GM04504 (cell line): ENCODE data around the gene DUSP16.

ENCODE experiments used
- DNase-seq: peaks from one replicate; pipeline ENCODE4 v3.0.0-alpha.2; 2012; ENCODE audit warnings: low read depth

The DUSP16 gene

DNA sequence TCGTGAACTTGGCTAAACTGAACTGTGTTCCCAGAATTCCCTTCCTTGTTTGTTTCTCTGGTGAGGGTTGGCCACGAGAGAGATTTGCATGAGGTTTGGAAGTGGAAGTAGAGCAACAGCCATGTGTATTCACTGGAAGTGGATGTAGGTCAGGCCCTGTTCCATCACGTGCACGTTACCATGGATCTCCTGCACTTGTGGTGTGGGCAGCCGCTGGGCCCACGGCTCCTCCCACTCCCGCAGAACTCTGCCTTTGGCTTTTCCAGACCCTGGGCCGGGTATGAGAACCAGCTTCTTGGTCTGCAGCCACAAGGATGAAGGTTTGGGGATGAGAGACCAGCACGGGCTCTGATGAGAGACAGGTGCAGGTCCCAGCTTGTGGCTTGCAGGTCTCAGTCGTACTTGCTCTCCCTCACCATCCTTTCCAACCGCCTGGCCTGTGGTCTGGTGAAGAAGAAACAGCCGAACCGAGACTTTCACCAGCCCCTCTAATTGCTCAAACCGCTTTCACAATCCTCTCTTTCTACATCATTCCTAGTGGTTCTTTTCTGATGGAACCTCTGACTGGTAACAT lies 94.9 kb downstream of the DUSP16 start:
- DNase-seq: no peak

DNA sequence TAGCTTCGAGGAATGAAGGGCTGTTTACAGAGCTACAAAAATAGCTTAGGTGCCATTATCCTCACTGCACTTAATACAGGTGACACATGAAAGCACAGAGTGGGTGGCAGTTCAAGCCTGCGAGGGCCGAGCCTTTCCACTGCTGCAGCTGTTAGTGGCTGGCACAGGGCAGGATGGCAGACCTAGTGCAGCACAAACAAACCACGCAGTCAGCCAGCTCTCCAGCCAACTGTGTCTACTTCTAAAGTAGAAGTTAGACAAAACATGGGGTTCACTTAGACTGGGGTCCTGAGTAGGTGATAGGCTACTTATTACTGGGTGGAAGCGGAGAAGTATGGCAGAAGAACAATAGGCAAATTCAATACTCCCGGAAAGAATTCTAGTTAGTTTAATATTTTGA lies 95.4 kb downstream of the DUSP16 start:
- no peak for DNase-seq

DNA sequence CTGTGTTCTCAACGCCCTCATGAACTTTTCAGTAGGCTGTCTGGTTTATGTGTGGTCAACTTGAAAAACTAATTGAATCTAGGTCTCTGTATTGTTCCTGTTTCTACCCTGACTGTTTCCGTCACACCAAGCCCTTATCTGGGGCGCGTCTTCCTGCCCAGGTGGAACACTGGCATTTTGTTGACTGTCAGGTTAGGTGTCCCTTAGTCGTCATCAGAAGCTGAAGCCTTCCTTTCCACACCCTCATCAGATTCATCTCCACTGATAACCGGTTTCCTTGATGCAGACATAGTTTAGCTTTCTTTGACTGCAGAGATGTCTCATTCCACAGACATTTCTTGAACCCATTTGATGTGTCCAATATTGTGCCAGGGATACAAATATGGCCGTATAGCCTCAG lies 96.5 kb downstream of the DUSP16 start:
- DNase-seq: no peak

DNA sequence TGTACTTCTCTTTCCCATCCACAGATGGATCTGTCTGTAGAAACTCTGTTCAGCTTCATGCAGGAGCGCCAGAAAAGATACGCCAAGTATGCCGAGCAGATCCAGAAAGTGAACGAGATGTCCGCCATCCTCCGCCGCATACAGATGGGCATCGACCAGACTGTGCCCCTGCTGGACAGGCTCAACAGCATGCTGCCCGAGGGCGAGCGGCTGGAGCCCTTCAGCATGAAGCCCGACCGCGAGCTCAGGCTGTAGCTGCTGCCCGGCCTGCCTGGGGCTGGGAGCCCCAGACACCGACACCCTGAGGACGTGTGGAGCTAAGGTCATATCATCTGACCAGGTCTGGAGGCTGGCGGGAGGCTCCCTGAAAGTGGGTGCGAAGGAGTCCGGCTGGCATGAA lies 97.1 kb downstream of the DUSP16 start:
- no peak for DNase-seq

DNA sequence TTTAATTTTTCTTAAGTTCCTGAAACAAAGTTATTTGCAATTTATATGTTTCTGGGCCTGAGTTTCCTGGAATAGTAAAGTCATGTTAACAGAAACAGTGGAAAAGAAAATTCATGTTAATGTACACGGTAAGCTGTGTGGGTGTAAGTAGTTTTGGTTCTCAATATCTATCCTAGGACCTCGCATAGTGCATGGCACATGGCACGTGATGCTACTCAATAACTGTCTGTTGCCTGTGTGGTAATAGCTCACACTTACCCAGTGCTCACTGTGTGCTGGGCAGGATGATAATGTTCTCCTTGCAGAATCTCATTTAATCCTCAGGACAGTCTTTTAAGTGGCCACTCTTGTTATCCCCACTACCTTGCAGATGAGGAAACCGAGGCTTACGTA lies 100.7 kb downstream of the DUSP16 start:
- no peak for DNase-seq

DNA sequence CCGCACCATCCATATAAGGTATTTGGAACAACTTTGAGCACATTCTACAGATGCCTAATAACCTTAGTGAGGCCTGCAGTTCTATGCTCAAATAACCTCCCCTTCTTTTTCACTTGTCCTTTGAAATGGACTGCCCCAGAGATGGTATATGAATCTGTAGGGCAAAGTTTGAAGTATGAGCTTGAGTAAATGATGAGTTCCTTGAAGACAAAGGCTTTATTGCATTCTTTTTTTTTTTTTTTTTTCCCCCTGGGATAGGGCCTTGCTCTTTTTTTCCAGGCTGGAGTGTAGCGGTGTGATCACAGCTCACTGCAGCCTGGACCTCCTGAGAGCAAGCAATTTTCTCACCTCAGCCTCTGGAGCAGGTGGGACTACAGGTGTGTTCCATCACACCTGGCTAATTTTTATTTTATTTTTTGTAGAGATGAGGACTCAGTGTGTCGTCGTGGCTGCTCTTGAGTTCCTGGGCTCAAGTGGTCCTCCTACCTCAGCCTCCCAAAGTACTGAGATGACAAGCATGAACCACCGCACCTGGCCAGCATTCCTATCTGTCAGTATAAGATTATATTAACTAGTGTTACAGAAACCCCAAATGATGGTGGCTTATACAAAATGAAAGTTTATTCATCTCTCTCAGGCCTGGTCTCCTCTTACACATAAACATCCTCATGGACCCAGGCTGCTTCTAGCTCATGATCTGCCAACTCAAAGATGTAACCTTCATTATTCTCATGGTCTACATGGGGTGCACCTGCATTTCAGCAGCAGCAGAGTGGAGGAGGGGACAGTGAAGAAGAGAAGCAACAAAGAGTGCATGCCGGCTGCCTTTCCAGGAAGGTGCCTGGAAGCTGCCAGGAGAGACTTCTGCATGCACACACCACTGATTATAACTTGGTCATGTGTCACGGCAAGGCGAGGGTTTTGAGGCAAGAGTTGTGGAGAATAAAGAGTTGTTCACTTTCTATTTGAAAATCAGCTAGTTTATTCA lies 101.4 kb downstream of the DUSP16 start:
- DNase-seq: no peak

DNA sequence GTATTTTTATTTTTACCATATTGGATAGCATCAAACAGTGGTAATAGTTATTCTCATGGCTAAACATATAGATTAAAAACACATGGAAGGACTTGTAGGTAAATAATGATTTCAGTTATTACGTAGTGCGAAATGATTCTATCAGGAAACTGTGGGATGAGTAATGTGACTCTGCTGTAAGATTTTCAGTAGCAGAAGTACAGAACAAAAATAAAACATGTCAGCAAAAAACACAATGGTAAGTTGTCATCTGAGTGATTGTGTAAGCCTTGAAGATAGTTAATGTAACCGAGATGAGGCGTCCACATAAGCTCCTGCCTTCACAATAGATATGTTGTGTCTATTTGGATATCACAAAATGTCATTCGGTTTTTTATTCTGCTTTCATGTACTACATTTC lies 106.0 kb downstream of the DUSP16 start:
- no peak for DNase-seq

DNA sequence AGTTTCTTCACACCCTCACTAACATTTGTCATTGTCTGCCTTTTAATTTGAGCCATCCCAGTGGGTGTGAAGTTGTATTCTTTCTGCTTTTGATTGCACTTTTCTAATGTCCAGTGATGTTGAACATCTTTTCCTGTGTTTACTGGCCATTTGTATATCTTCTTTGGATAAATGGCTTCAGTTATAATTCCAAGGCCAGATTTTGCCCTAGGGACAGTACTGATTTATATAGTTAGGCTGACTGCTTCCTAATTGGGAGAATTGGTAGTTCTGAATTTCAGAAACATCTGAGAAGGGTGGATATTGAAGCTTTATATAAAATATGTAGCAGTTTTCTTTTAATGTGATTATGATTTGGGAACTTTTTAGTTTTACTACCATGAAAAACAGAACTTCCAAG lies 108.3 kb downstream of the DUSP16 start:
- no peak for DNase-seq

DNA sequence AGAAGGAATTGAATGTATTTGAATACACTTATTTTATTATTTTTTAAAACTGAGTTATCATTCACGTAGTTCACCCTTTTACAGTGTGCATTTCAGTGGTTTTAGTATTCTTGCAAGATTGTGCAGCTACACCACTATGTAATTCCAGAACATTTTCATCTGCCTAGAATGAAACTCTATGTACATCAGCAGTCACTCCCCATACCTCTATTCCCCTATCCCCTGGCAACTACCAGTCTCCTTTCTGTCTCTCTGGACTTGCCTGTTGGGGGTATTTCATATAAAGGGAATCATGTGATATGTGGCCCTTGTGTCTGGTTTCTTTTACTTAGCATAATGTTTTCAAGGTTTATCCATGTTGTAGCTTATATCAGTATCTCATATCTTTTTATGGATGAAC lies 109.0 kb downstream of the DUSP16 start:
- no peak for DNase-seq

DNA sequence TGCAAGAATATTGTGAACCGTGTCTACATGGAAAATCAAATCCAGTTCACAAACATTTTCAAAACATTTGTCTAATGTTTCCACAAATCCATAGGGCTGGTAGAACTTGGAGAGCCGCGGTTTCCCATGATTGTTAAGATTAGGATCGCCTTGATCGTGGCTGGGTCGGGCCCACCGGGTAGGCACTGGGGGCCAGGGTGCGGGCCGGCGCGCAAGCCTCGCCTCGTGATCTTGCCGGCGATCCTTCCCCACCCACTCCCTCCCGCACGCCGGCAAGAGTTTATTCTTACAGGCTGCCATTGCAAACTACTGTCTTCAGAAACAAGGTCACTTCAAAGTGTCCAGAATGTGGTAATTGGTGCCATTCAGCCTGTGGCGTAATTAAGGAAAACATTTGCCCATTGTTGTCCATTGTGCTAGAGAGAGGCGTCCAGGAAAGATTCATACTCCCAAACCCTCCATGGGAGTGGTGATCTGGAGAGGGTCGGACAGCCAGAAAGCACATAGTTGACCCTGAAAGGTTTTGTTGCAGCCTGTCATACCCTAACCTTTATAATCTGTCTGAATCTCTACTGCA lies 110.2 kb downstream of the DUSP16 start:
- DNase-seq: no peak

DNA sequence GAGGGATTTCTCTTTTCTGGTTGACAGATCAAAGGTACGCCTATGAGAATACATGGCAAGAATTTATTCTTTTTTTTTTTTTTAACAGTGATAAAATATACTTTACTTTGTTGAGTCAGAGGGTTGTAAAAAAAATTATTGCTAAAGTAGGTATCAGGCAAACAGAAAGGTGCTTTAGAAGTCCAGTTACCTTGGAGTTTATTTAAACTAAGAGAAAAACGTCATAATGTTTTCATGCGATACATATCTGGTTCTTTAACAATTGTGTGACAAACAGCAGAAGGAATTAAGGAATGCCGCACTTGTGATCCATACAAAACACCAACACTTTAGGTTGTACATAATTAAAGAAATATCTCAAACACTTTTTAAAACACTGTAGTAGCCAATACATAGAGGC lies 111.6 kb downstream of the DUSP16 start:
- DNase-seq: no peak

DNA sequence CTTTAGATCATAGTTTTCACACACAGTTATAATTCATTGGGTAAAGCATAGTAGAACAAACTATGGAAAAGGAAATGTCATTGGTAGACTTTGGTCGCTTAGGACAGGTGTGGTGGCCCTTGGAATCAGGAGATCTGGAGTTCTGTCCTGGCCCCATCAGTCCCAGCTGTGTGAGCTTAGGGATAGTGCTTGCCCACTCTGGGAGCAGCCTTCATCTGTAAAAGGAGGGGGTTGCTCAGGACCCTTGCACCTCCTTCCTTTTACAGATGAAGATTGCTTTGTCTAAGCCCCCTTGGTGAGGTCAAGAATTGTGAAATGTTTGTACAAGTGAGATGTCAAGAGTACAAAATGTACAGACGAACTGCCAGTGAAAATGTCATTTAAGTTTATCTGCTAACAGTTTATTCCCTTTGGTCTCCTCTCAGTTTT lies 112.6 kb downstream of the DUSP16 start:
- DNase-seq: no peak

DNA sequence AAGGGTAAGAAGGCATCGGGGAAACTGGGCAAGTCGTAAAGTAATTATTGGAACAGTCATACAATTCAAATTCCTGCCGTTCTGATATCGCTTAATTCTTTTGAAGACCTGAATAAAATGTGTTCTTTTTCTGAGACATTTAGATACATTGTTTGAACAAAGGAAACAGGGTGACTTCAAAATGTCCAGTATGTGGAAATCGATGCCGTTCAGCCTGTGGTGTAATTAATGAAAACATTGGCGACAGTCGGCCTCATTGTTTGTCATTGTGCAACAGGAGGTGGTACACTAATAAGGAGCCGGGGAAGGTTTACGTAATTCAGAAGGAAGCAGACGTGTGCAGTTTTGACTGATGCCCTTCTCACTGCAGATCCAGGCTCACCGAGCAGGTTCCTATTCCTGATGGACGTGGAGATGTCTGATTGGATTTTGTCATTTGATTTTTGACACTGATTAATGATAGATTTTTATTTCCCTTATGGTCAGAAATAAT lies 113.1 kb downstream of the DUSP16 start:
- no peak for DNase-seq

DNA sequence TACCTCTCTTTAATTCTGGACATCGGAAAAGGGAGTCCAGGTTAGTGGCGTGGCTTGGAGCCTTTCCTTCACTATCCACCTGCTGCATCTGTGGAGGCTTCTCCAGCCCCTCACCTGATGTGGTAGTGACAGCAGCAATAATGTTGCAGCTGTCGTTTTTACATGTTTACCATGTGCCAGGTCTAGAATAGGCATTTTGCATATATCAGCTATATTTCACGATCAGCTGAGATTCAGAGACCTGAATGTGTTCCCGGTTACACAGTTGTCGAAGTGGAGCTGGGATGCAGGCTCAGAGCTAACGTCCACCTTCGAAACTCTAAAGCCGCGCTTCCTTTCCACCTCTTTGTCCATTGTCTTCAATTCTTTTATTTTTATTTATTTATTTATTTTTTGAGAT lies 114.8 kb downstream of the DUSP16 start:
- DNase-seq: no peak

DNA sequence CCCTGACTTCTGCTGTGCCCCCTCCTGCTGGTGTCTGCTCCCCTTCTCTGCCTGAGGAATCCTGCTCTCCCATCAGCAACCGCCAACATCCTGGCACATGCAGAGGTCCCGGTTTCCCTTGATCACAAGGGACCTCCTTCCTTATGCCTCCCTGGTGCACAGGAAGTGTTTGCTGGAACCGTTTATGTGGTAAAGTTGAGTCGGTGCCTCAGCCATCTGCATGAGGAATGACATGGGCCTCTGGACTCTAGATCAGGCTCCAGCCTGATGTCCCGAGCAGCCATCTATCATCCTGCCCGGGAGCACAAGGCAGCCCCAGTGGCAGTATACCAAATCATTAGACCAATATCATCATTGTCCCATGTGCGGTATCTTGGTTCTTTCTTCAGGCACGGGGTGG lies 115.4 kb downstream of the DUSP16 start:
- DNase-seq: no peak

DNA sequence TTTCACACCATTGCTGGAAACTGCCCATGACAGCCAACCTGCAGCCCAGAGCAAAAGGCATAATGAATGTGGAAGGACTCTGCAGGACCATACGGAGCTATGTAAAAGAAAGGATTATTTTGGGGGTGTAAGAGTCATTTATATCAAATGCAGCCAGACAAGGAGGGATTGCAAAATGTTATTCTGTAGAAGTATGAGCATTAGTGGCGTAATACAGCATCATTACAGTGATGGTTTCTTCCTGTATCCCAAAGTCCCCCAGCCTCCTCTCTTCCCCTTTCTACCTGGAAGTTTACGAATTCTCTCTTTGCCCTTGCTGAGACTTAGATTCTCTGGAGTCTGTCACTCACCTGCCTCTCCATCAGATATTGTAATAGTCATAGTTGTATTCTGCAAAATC lies 115.9 kb downstream of the DUSP16 start:
- no peak for DNase-seq

DNA sequence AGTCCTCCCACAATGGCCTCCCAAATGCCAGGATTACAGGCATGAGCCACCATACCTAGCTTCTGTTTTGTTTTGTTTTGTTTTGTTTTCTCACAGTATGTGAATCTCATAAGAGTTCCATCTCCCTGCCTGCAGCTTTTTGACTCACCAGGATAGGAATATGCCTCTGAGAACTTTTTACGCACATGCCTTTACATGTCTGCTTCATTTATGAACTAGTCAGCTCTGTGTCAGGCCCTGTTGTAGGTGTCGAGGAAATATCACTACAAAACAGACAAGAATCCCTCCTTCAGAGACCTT lies 116.8 kb downstream of the DUSP16 start:
- no peak for DNase-seq

DNA sequence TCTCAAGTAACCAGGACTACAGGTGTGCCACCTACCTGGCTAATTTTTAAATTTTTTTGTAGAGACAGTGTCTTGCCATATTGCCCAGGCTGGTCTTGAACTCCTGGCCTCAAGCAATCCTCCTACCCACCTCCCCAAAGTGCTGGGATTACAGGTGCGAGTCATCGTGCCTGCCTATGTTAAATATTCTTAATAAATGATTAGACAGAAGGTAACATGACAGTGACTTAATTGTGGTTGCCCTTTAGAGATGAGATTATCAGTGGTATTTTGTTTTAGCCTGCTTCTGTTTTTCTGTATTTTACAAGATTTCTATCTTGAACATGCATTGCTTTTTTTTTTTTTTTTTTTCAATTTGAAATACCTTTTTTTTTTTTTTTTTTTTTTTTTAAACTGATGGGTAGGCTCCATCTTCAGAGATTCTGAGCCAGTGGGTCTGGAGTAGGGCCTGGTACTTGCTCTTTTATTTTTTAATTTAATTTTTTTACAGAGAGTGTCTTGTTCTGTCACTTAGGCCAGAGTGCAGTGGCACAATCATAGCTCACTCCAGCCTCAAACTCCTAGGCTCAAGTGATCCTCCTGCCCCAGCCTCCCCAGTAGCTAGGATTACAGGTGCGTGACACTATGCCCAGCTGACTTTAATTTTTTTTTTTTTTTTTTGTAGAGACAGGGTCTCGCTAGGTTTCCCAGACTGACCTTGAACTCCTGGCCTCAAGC lies 117.3 kb downstream of the DUSP16 start:
- no peak for DNase-seq

DNA sequence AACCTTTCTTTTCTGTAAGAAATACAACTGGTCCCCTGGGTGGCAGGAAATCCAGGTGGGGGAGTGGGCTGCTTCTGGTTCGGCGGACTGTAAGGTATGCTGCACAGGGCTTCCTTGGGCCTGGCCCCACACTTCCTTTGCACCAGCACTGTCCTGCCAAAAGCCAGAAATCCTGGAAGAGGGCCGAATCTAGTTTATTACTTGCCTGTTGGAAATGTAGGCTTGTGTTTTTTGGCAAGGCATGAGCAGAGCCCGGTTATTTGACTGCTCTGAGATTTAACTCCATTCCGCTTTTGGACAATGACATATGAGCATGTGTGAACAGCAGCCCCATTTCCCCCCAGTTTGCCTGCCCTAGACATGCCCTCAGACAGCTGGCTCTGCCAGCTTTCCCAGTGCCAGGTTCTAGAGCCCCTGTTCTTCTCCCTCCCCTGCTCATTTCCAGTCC lies 119.2 kb downstream of the DUSP16 start:
- no peak for DNase-seq

DNA sequence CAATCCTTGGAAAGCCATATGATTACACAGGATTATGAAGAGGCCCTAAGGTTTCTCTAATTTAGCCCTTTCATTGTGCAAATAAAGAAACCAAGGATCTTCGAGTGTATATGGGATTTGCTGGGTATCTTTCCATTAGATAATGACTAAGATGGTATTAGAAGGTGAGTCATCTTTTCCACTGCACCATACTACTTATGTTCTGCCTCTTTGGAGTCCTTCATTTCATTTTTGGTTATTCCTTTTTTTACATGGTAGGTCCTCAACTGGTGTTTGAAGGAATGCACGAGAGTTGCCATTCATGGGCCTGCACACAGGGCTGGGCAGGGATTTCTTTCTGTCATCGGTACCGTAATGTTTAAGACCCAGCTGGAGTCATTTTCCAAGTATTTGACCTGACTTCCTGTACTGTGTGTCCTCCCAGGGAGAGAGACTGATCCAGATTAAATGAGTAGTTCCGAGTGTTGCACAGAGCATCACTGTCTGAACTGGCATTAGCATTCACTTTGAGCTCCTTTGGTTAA lies 120.1 kb downstream of the DUSP16 start:
- DNase-seq: no peak

DNA sequence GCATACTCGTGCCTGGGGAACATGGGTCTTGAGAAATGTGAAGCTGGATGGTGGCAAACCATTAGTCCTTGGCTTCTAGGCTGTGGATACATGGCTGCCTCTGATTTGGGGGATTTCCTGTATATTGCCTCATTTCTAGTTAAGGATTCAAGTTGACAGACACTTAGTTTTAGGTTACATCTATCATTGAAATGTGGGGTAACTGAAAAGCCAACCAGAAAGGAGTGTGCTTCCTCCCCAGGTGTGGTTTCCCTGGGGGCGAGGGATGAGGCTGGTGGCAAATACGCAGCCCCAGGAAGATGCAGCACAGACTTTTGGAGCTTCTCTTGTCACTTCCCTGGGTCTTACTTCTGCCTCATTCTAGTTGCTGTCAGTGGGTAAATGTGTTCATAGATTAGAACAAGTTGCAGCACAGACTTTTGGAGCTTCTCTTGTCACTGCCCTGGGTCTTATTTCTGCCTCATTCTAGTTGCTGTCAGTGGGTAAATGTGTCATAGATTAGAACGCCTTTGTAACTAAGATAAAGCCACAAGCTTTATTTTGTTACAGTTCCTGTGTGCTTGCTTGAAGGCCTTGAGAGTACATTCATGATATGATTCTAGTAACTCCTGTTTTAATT lies 120.7 kb downstream of the DUSP16 start:
- no peak for DNase-seq

DNA sequence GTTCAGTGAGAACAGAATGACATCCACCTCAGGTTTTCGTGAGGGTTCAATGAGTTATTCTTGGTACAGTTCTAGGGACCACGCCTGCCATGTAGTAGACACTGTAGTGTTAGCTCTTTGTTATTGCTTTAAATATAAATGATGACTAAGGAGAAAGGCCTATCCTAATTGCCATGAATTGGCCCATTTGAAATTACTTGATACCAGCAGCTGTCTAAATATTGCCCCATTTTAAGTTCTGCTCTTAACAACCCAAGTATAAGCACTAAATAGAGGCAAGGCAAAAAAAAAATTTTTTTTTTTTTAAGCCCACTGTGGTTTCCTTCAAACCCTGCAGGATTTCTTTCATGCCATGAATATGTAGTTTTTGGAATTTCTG lies 121.2 kb downstream of the DUSP16 start:
- no peak for DNase-seq
